PC-9 (cell line): Measurements from ENCODE around the gene MPP1. TPM values are rescaled to one million over a fixed set of nuclear protein-coding genes. Genes with fewer than 3 reads are reported as not detected.

ENCODE experiments used
- BruUV-seq: library from RNA; stranded (reverse); fragments of 400-500 nt; replicated peaks from 2 replicates; lab custom pipeline; 2021; lab: Mats Ljungman, UMichigan
- CTCF ChIA-PET: fragments of 300-600 bp; sonication (Branson Sonifier 250); formaldehyde crosslinking; loops from one replicate; lab custom pipeline; 2022; ENCODE audit warnings: antibody characterized with exemption; lab: Charles Lee
- POLR2A ChIA-PET: fragments of 300-600 bp; sonication (Branson Sonifier 250); formaldehyde crosslinking; loops from one replicate; lab custom pipeline; 2022; ENCODE audit warnings: antibody characterized with exemption; ENCODE audit not compliant: unreplicated experiment; lab: Charles Lee
- DNase-seq, 2 experiments: peaks; one replicate each; pipeline versions ENCODE4 v3.0.0 to v3.0.0-alpha.2; 2015 to 2022; ENCODE audit warnings: mixed read lengths in 1 of 2
- H2AFZ ChIP-seq: fragments of 200-600 bp; sonication (generic); 2 replicates; pipeline ENCODE4 v1.8.1; 2017; ENCODE audit warnings: antibody characterized with exemption
- H3F3A ChIP-seq: fragments of 200-600 bp; sonication (generic); 2 replicates; pipeline ENCODE4 v1.8.1; 2017; ENCODE audit warnings: antibody characterized with exemption, mild to moderate bottlenecking, low read depth; ENCODE audit not compliant: insufficient read depth
- H3K27ac ChIP-seq: fragments of 200-600 bp; sonication (generic); 2 replicates; pipeline ENCODE4 v1.6.1; 2016; ENCODE audit warnings: mixed run types
- H3K27me3 ChIP-seq: fragments of 200-600 bp; sonication (generic); 2 replicates; pipeline ENCODE4 v1.6.1; 2016; ENCODE audit warnings: low read depth, mixed run types; ENCODE audit not compliant: insufficient read depth
- H3K36me3 ChIP-seq: fragments of 200-600 bp; sonication (generic); 2 replicates; pipeline ENCODE4 v1.6.1; 2016; ENCODE audit warnings: low read depth, mixed run types
- H3K4me1 ChIP-seq: fragments of 200-600 bp; sonication (generic); replicated peaks from 2 replicates; pipeline ENCODE4 v1.6.1; 2016; ENCODE audit warnings: mixed run types; ENCODE audit not compliant: insufficient read depth
- H3K4me2 ChIP-seq: fragments of 200-600 bp; sonication (generic); 2 replicates; pipeline ENCODE4 v1.6.1; 2017; ENCODE audit warnings: mixed run types
- H3K4me3 ChIP-seq: fragments of 200-600 bp; sonication (generic); 2 replicates; pipeline ENCODE4 v1.6.1; 2016; ENCODE audit warnings: mixed run types
- H3K79me2 ChIP-seq: fragments of 200-600 bp; sonication (generic); 2 replicates; pipeline ENCODE4 v1.6.1; 2017; ENCODE audit warnings: low read depth, mixed run types
- H3K9me2 ChIP-seq: fragments of 200-600 bp; sonication (generic); 2 replicates; pipeline ENCODE4 v1.8.1; 2017; ENCODE audit warnings: mild to moderate bottlenecking; ENCODE audit not compliant: insufficient read depth
- H3K9me3 ChIP-seq: fragments of 200-600 bp; sonication (generic); 2 replicates; pipeline ENCODE4 v1.8.1; 2016; ENCODE audit warnings: low read depth; ENCODE audit not compliant: insufficient read depth
- H4K20me1 ChIP-seq: fragments of 200-600 bp; sonication (generic); 2 replicates; pipeline ENCODE4 v1.8.1; 2017; ENCODE audit not compliant: insufficient read depth
- EZH2 ChIP-seq: fragments of 200-600 bp; sonication (generic); IDR thresholded peaks from 2 replicates; pipeline ENCODE4 v1.8.0; 2017; ENCODE audit warnings: antibody characterized with exemption, low read depth
- intact Hi-C: fragments of 100-400 bp; cut with micrococcal nuclease; formaldehyde crosslinking; loops from one replicate; pipeline ENCODE4 v1.10.0; 2022; ENCODE audit not compliant: unreplicated experiment
- total RNA-seq: library from RNA; stranded (reverse); gene quantifications from 2 replicates; pipeline ENCODE4 v1.2.3, GENCODE V29; 2021
- TF ChIP-seq, protein P1 (sequence below): fragments of 200-600 bp; sonication (generic); conservative IDR thresholded peaks from 2 replicates; pipeline ENCODE4 v1.6.1; 2017; ENCODE audit warnings: mixed run types, antibody characterized with exemption, mild to moderate bottlenecking, moderate library complexity

The MPP1 gene
- total RNA-seq, 1 experiment from 2014 or later = 4.8 TPM

DNA sequence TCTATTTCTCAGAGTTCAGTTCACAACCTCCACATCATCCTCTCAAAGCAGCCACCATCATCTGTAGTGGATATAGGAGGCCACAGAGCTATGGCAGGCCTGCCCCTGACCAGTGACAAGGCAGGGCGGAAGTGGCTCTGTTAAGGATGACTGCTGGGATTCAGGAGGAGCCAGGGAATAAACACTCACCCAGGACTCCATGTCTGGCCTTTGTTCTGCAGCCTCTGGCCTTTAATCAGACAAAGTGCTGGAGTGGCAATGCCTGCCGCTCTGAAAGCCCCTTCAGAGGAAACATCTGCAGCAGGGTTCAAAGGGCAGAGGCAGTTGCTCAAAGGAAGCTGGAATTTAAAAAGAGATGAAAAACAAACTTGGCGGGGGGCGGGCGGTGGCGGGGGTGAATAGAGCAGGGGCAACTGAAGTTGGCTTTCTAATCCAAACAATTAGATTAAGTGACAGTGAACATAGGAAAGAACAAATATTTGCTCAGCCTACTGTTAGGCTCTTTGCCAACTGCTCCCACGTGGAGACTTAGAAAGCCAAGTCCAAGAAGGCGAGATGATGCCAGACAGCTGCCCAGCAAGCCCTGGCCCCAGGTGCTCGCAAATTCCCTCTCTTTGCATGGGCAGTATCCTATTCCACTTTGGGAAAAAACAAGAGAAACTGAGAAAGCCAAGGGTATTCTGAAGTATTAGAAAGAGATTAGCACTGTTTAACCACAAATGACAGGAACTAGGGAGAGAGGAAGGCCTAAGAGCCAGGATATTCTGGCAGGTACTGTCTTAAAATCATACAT lies 5.5 kb downstream of the MPP1 start:
- Histone ChIP-seq H3K4me3 (no peak overlapping the region), H3K4me2 (peak overlapping the region; percentile 47), H4K20me1 (no peaks in the 10 kb centered on the region), H3K9me3 (no peaks in the 10 kb centered on the region), H3K79me2 (no peaks in the 10 kb centered on the region), H2AFZ (no peak overlapping the region), H3K27ac (peak overlapping the region; percentile 64), H3K9me2 (no peaks in the 10 kb centered on the region), H3K27me3 (no peaks in the 10 kb centered on the region), H3F3A (peaks cover 30% of the 10 kb centered on the region), H3K4me1 (peaks cover 38% of the 10 kb centered on the region), H3K36me3 (no peaks in the 10 kb centered on the region)
- ChIA-PET CTCF (no interaction called here), POLR2A (no interaction called here)
- DNase-seq = peak; percentile 31 to 56
- TF ChIP-seq, protein P1, sequence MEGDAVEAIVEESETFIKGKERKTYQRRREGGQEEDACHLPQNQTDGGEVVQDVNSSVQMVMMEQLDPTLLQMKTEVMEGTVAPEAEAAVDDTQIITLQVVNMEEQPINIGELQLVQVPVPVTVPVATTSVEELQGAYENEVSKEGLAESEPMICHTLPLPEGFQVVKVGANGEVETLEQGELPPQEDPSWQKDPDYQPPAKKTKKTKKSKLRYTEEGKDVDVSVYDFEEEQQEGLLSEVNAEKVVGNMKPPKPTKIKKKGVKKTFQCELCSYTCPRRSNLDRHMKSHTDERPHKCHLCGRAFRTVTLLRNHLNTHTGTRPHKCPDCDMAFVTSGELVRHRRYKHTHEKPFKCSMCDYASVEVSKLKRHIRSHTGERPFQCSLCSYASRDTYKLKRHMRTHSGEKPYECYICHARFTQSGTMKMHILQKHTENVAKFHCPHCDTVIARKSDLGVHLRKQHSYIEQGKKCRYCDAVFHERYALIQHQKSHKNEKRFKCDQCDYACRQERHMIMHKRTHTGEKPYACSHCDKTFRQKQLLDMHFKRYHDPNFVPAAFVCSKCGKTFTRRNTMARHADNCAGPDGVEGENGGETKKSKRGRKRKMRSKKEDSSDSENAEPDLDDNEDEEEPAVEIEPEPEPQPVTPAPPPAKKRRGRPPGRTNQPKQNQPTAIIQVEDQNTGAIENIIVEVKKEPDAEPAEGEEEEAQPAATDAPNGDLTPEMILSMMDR = no peak
- TF ChIP-seq EZH2 = no peak
- intact Hi-C loops = no loop called here
- no TSS peak for BruUV-seq

DNA sequence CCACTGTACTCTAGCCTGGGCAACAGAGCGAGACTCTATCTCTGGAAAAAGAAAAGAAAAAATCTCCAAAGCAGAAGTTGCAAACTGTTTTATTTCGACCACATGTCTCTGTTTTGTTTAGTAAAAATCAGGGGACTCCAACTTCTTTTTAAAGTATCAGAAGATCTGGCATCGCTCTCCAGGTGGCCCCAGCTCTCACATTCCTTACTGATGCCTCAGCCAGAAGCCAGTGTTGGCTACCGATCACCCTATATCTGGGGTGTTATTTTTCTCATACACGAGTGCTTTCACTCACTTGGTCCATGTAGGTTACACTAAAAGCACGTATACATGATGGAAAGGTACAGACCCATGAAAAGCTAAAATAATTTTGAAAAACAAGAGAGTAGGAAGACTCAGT lies 8.3 kb downstream of the MPP1 start:
- H3K4me1 ChIP-seq = peaks cover 38% of the 10 kb centered on the region
- no peaks in the 10 kb centered on the region for H3K9me2 ChIP-seq
- no peak overlapping the region for H2AFZ ChIP-seq
- no peak overlapping the region for H3K27ac ChIP-seq
- H4K20me1 ChIP-seq = no peaks in the 10 kb centered on the region
- no TSS peak for BruUV-seq
- no peak overlapping the region for H3K4me3 ChIP-seq
- no peaks in the 10 kb centered on the region for H3K79me2 ChIP-seq
- ChIA-PET CTCF (no interaction called here), POLR2A (interaction anchor here (0.6 kb wide), 1 partner anchor 196 kb away, joined by 12 read pairs; no protein-coding TSS in a partner anchor)
- no peak overlapping the region for H3K4me2 ChIP-seq
- H3K9me3 ChIP-seq = no peaks in the 10 kb centered on the region
- TF ChIP-seq, protein P1 = no peak
- TF ChIP-seq EZH2 = no peak
- intact Hi-C loops = no loop called here
- peak in 1 of 2 experiments; percentile 22 for DNase-seq
- no peaks in the 10 kb centered on the region for H3K27me3 ChIP-seq
- H3K36me3 ChIP-seq = no peaks in the 10 kb centered on the region
- peaks cover 27% of the 10 kb centered on the region for H3F3A ChIP-seq

DNA sequence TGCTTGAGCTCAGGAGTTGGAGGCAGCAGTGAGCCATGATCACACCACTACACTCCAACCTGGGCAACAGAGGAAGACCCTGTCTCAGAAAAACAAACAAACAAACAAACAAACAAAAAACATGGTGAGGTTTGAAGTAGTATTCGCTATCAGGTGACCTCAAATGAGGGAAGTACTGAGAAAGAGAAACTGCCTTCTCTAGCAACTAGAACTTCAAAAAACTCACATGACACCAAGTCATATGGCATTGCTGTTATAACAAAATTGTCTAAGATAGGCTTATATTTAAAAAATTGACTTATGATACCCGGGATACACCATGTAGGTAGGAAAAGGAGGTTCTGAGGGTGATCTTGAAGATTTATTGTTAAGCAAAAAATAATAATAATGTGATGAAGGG lies 10.3 kb downstream of the MPP1 start:
- POLR2A ChIA-PET = no interaction called here
- H3K9me3 ChIP-seq = no peaks in the 10 kb centered on the region
- H3K27me3 ChIP-seq = no peaks in the 10 kb centered on the region
- no peak overlapping the region for H3K27ac ChIP-seq
- BruUV-seq = no TSS peak
- intact Hi-C loops = no loop called here
- H2AFZ ChIP-seq = no peak overlapping the region
- H3K4me1 ChIP-seq = peaks cover 32% of the 10 kb centered on the region
- no peaks in the 10 kb centered on the region for H3K9me2 ChIP-seq
- TF ChIP-seq, protein P1 = no peak
- TF ChIP-seq EZH2 = no peak
- H3K79me2 ChIP-seq = no peaks in the 10 kb centered on the region
- H3K36me3 ChIP-seq = no peaks in the 10 kb centered on the region
- H4K20me1 ChIP-seq = no peaks in the 10 kb centered on the region
- CTCF ChIA-PET = no interaction called here
- no peak overlapping the region for H3K4me3 ChIP-seq
- H3F3A ChIP-seq = peaks cover 22% of the 10 kb centered on the region
- no peak overlapping the region for H3K4me2 ChIP-seq
- DNase-seq = no peak
